B cell (primary cell): ENCODE results near the gene ATRAID.

Experiments used
- EZH2 ChIP-seq: IDR thresholded peaks from 2 replicates; pipeline ENCODE4 v1.6.1; 2012; ENCODE audit warnings: borderline replicate concordance, low read depth, mild to moderate bottlenecking, moderate library complexity, low read length; ENCODE audit not compliant: insufficient read depth, poor library complexity, severe bottlenecking
- TF ChIP-seq, protein P1 (sequence below): fragments of 200-600 bp; IDR thresholded peaks from one replicate; pipeline ENCODE4 v1.8.0; 2022; ENCODE audit warnings: antibody characterized with exemption, mild to moderate bottlenecking

DNA sequence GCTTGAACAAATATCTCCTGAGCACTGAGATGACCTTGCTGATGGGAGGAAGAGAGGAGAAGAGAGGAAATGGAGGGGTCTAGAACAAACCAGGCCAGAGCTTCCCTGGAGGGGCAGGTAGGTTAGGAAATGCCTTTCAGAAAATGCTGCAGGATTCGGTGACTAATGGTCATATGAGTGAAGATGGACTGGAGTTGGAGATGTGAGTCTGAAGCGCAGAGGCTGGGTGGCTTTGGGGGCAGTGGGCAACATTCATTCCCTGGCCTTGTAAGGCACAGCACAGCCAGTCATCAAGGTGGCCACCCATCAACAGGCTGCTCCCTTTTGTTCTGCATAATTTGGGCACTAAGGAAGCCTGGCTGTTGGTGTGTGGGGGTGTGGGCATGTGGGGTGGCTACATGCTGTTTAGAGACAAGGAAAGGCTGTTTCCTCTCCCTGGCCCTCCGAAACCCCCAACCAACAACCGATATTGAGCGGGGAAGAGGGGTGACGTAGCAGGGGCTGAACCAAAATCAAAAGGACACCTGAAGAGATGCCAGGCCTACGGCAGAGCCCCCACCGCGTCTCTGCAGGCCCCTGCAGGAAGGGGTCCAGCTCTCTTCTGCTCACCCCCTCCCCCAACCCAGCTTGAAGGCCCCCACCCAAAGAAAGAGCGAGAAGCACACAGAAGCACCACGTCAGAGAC, 49.5 kb downstream of the ATRAID start:
- TF ChIP-seq, protein P1, sequence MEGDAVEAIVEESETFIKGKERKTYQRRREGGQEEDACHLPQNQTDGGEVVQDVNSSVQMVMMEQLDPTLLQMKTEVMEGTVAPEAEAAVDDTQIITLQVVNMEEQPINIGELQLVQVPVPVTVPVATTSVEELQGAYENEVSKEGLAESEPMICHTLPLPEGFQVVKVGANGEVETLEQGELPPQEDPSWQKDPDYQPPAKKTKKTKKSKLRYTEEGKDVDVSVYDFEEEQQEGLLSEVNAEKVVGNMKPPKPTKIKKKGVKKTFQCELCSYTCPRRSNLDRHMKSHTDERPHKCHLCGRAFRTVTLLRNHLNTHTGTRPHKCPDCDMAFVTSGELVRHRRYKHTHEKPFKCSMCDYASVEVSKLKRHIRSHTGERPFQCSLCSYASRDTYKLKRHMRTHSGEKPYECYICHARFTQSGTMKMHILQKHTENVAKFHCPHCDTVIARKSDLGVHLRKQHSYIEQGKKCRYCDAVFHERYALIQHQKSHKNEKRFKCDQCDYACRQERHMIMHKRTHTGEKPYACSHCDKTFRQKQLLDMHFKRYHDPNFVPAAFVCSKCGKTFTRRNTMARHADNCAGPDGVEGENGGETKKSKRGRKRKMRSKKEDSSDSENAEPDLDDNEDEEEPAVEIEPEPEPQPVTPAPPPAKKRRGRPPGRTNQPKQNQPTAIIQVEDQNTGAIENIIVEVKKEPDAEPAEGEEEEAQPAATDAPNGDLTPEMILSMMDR = no peak
- TF ChIP-seq EZH2 = peak; percentile 33
